ENCODE results near the gene PFN3.
A peak's percentile ranks its signal among the peaks of the same experiment; 100 is the strongest.

PFN3 gene

GRCh38 chr5:177382423-177383029 is 17.9 kb downstream of the PFN3 start:
- H3K27me3 ChIP-seq (ENCODE audit: insufficient read depth, poor library complexity, severe bottlenecking), result no peaks in the 10 kb centered on the region
- H3K4me3 ChIP-seq (replicated peaks; ENCODE audit: insufficient read depth, low read length), result no peak overlapping the region
- TF ChIP-seq SPI1 (IDR thresholded peaks at IDR 0.05; ENCODE audit: borderline replicate concordance, low read depth) (peak; percentile 79), GABPA (IDR thresholded peaks at IDR 0.05; ENCODE audit: low read depth) (no peak), REST (IDR thresholded peaks at IDR 0.05; ENCODE audit: insufficient replicate concordance, low read depth) (no peak), POLR2AphosphoS5 (IDR thresholded peaks at IDR 0.05; ENCODE audit: low read depth) (no peak), CTCF (IDR thresholded peaks at IDR 0.05; ENCODE audit: insufficient read depth, low read length) (peak; percentile 19)
- H3K27ac ChIP-seq (replicated peaks), result no peak overlapping the region
- peak in 1 of 2 experiments; percentile 68 for DNase-seq (ENCODE audit: low read depth in 1 of 2, low spot score in 1 of 2)

GRCh38 chr5:177380805-177381126 is 19.7 kb downstream of the PFN3 start:
- H3K27me3 ChIP-seq (ENCODE audit: insufficient read depth, poor library complexity, severe bottlenecking), result no peaks in the 10 kb centered on the region
- TF ChIP-seq REST (IDR thresholded peaks at IDR 0.05; ENCODE audit: insufficient replicate concordance, low read depth) (no peak), GABPA (IDR thresholded peaks at IDR 0.05; ENCODE audit: low read depth) (no peak), SPI1 (IDR thresholded peaks at IDR 0.05; ENCODE audit: borderline replicate concordance, low read depth) (no peak), CTCF (IDR thresholded peaks at IDR 0.05; ENCODE audit: insufficient read depth, low read length) (no peak)
- H3K27ac ChIP-seq (replicated peaks), result no peak overlapping the region
- DNase-seq (ENCODE audit: low read depth in 1 of 2, low spot score in 1 of 2), result no peak
- H3K4me3 ChIP-seq (replicated peaks; ENCODE audit: insufficient read depth, low read length), result no peak overlapping the region

GRCh38 chr5:177378884-177379883 is 21.3 kb downstream of the PFN3 start:
- Histone ChIP-seq H3K27ac (replicated peaks) (no peak overlapping the region), H3K27me3 (ENCODE audit: insufficient read depth, poor library complexity, severe bottlenecking) (no peaks in the 10 kb centered on the region), H3K4me3 (replicated peaks; ENCODE audit: insufficient read depth, low read length) (no peak overlapping the region)
- TF ChIP-seq REST (IDR thresholded peaks at IDR 0.05; ENCODE audit: insufficient replicate concordance, low read depth) (no peak), SPI1 (IDR thresholded peaks at IDR 0.05; ENCODE audit: borderline replicate concordance, low read depth) (no peak), CTCF (IDR thresholded peaks at IDR 0.05; ENCODE audit: insufficient read depth, low read length) (no peak), GABPA (IDR thresholded peaks at IDR 0.05; ENCODE audit: low read depth) (no peak), POLR2AphosphoS5 (IDR thresholded peaks at IDR 0.05; ENCODE audit: low read depth) (no peak)
- peak in 1 of 2 experiments; percentile 20 for DNase-seq (ENCODE audit: low read depth in 1 of 2, low spot score in 1 of 2)
